Ovary (tissue), 9 donors: ENCODE results near the gene ZNF441. TPM values are rescaled to one million over a fixed set of nuclear protein-coding genes. Genes with fewer than 3 reads are reported as not detected.

Source experiments
- DNase-seq, 5 donors: peaks; one replicate each; pipeline ENCODE4 v3.0.0-alpha.2; 2019 to 2020
- H3K27ac ChIP-seq, 2 donors: fragments of 200-600 bp; one replicate each; pipeline versions ENCODE4 v1.5.1 to v1.8.0; 2019 to 2022
- H3K27me3 ChIP-seq: fragments of 200-600 bp; one replicate; pipeline ENCODE4 v1.8.0; 2022
- H3K36me3 ChIP-seq: fragments of 200-600 bp; sonication (generic); one replicate; pipeline ENCODE4 v1.5.1; 2019
- H3K4me1 ChIP-seq: one replicate; pipeline ENCODE4 v1.8.1; 2013; ENCODE audit warnings: mild to moderate bottlenecking, moderate library complexity; ENCODE audit not compliant: insufficient read depth
- H3K4me3 ChIP-seq: fragments of 200-600 bp; sonication (generic); one replicate; pipeline ENCODE4 v1.5.1; 2017
- H3K9me3 ChIP-seq, 2 donors: fragments of 200-600 bp in 1 of 2; sonication (generic) in 1 of 2; one replicate each; pipeline versions ENCODE4 v1.5.1 to v1.8.1; 2013 to 2019; ENCODE audit warnings: mild to moderate bottlenecking in 1 of 2, moderate library complexity in 1 of 2
- CTCF ChIP-seq, 3 donors: fragments of 450-650 bp in 2 of 3; fragments of 200-600 bp in 1 of 3; IDR thresholded peaks; one replicate each; pipeline versions ENCODE4 v1.5.1 to v1.8.0; 2016 to 2022; ENCODE audit warnings: antibody characterized with exemption in 3 of 3, mild to moderate bottlenecking in 1 of 3
- EP300 ChIP-seq: sonication (generic); formaldehyde crosslinking; IDR thresholded peaks from one replicate; pipeline ENCODE4 v1.6.1; 2017; ENCODE audit warnings: antibody characterized with exemption
- POLR2A ChIP-seq: fragments of 450-650 bp; IDR thresholded peaks from one replicate; pipeline ENCODE4 v1.6.1; 2017; ENCODE audit warnings: antibody characterized with exemption, mild to moderate bottlenecking, moderate library complexity
- WGBS, 3 donors: extraction: QIAGEN DNeasy Blood & Tissue Kit in 1 of 3; methylation state at CpG; one replicate each; pipeline versions ENCODE4 v1.1.5 to v1.1.7; 2013 to 2017; 5-methylcytosine and 5-hydroxymethylcytosine counted together
- intact Hi-C, 4 donors: fragments of 100-400 bp; cut with DNase I; formaldehyde crosslinking; loops; one replicate each; pipeline versions ENCODE4 v1.11.0 to v1.15.1; 2022 to 2023
- polyA plus RNA-seq, 2 donors: library from polyadenylated mRNA; stranded (reverse); fragments of 200-250 nt in 1 of 2; fragments of 350-450 nt in 1 of 2; fragmentation: Illumina TruSeq in 1 of 2; extraction: RNeasy Lipid Tissue Mini Kit (QIAGEN cat#74804) in 1 of 2; gene quantifications; one replicate each; pipeline ENCODE4 v1.2.3, GENCODE V29; 2013 to 2014
- total RNA-seq, 7 donors: library from RNA; depleted of rRNA in 2 of 7; stranded (reverse); fragments of >200 nt in 2 of 7; fragmentation: NEBNext Ultra II Directional in 3 of 7; extraction: Animal tissue kit (Norgen Biotek cat#: 25700) in 3 of 7; gene quantifications; one replicate each; pipeline versions ENCODE4 v1.1.0 to v1.2.4, GENCODE V29; 2016 to 2023
- donor health status: DM: no; HTN: no; CAD: no; lungs with moderate emphysema.
- donor health status: DM: no; HTN: no; CAD: no.
- donor health status: Bipolar disorder and iron deficiency.
- donor health status: DM: yes; HTN: yes; CAD: no.
- donor health status: DM: no; HTN: no; CAD: no.
- donor health status: DM: yes; HTN: yes; CAD: no.

Gene ZNF441
- total and polyA plus RNA-seq, 9 donors, result 6.5 to 26.7 (median 14.0) TPM

- WGBS, 3 donors, result 92 to 95% (median 93%) methylated on average over 1 of the region's 1 CpG
- no peak overlapping the region for H3K4me3 ChIP-seq
- intact Hi-C loops, result no loop called here
- H3K36me3 ChIP-seq, result no peaks in the 10 kb centered on the region
- no peak for DNase-seq
- H3K9me3 ChIP-seq, result no peaks in the 10 kb centered on the region
- H3K27ac ChIP-seq, result no peak overlapping the region
- H3K27me3 ChIP-seq, result no peaks in the 10 kb centered on the region
- no peak for TF ChIP-seq EP300
- no peak for TF ChIP-seq CTCF (IDR thresholded peaks at IDR 0.05)
- no peak for TF ChIP-seq POLR2A
- H3K4me1 ChIP-seq, result peaks cover 4% of the 10 kb centered on the region
These were observed 31.4 kb upstream of the ZNF441 start for GRCh38 chr19:11735375-11735774.

DNA sequence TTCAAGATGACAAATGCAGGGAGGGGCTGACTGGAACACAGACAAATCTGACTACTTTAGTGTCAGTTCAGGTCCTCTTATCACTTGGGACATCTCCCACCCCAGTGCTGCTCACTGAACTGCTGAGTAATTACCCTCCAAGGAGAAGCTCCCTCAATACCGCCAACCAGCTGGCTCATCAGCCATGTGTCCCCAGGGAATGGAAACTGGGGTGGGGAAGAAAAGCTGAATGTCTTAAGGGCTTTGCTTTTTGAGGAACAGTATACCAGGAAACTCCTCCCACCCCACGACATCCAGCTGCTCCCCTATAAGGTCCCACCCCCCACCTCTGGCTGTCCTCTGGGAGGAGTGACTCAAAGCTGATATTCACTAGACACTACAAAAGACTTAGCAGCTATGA lies 30.1 kb upstream of the ZNF441 start:
- Histone ChIP-seq H3K27ac (no peak overlapping the region), H3K4me1 (peaks cover 4% of the 10 kb centered on the region)

DNA sequence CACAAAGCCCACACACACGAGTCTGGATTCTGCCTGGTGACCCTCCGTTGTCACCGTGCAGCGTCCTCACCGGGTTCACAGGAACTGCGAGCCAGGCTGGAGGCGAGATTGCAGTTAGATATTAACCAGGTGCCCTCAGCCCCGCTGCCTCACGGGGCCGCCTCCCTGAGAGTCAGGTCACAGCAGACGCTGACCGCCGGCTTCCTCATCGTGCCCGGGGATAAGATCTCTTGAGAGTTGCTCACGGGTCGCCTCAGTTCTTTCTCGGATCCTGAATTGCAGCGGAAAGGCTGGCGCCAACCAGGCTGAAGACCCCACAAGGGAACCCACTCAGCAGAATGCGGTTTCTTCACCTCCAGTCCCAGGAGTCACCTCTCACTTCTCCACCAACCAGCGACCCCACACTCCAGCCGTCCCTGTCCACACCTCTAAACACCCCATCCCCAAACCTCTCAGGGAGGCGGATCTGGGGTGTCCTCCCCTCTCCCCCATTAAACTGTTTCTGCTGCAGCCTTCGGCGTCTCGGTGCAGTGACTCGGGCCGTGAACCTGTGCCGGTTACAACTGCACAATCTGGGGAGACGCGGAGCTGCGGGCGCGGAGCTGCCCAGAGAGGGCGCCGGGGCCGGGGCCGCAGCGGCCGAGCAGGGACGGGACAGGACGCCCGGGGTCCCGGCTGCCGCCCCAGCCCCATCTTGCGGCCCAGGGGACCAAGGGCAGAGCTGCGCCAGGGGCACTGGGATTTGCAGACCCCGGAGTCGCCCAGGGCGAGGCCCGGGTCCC lies 28.6 kb upstream of the ZNF441 start:
- Histone ChIP-seq H3K4me1 (peaks cover 4% of the 10 kb centered on the region), H3K36me3 (no peaks in the 10 kb centered on the region), H3K9me3 (no peaks in the 10 kb centered on the region), H3K27me3 (no peaks in the 10 kb centered on the region), H3K4me3 (peak overlapping the region; percentile 100), H3K27ac (peak overlapping the region in 1 of 2 donors; percentile 75)
- intact Hi-C loops, result no loop called here
- peak in 1 of 3 donors; percentile 19 for TF ChIP-seq CTCF (IDR thresholded peaks at IDR 0.05)
- TF ChIP-seq POLR2A, result no peak
- peak; percentile 25 to 52 (median 37) for DNase-seq
- 1% methylated on average over 49 to 52 of the region's 52 CpGs for WGBS, 3 donors

More for the DNA sequence above, 30.1 kb upstream of the ZNF441 start:
- Histone ChIP-seq H3K27me3 (no peaks in the 10 kb centered on the region), H3K4me3 (no peak overlapping the region), H3K9me3 (no peaks in the 10 kb centered on the region), H3K36me3 (no peaks in the 10 kb centered on the region)
- DNase-seq, result no peak
- intact Hi-C loops, result no loop called here
- no peak for TF ChIP-seq POLR2A
- TF ChIP-seq CTCF (IDR thresholded peaks at IDR 0.05), result no peak
- no peak for TF ChIP-seq EP300
- 45 to 60% (median 50%) methylated on average over 2 of the region's 2 CpGs for WGBS, 3 donors

GRCh38 chr19:11738746-11739620 lies 27.8 kb upstream of the ZNF441 start, which contains the start of gene ZNF823:
Gene ZNF823, minus strand, starts transcription at chr19:11738946. Its CDS starts 127 bp downstream, at chr19:11738819.
- WGBS, 3 donors, result 1% methylated on average over 33 to 35 of the region's 35 CpGs

More at GRCh38 chr19:11738746-11739620, 27.8 kb upstream of the ZNF441 start, which contains the start of gene ZNF823:
- H3K36me3 ChIP-seq, result no peaks in the 10 kb centered on the region
- peak; percentile 36 for TF ChIP-seq POLR2A
- no peak for TF ChIP-seq CTCF (IDR thresholded peaks at IDR 0.05)
- TF ChIP-seq EP300, result no peak
- H3K27me3 ChIP-seq, result no peaks in the 10 kb centered on the region
- no peaks in the 10 kb centered on the region for H3K9me3 ChIP-seq
- H3K27ac ChIP-seq, result peak within 1 kb of the TSS in 1 of 2 donors; percentile 85
- H3K4me3 ChIP-seq, result peak within 1 kb of the TSS; percentile 100
- intact Hi-C loops, result no loop called here
- DNase-seq, result peak; percentile 99 to 100 (median 99)
- peaks cover 4% of the 10 kb centered on the region for H3K4me1 ChIP-seq
